WTC11 (cell line): ENCODE measurements around the gene PLCL2. TPM values are rescaled to one million over a fixed set of nuclear protein-coding genes. Genes with fewer than 3 reads are reported as not detected.

ENCODE experiments used
- ATAC-seq: fragments of 200-7000 bp; cut with Tn5 transposase; 2 replicates; pipeline ENCODE4 v1.10.0; 2021; ENCODE audit warnings: mild to moderate bottlenecking, moderate library complexity
- CTCF ChIA-PET: fragments of 300-600 bp; sonication (Branson Sonifier 250); formaldehyde crosslinking; loops from one replicate; lab custom pipeline; 2021; ENCODE audit warnings: antibody characterized with exemption; lab: Charles Lee
- POLR2A ChIA-PET: fragments of 350-600 bp; sonication (Branson Sonifier 250); formaldehyde crosslinking; loops from one replicate; lab custom pipeline; 2021; ENCODE audit warnings: antibody characterized with exemption; lab: Charles Lee
- DNase-seq: peaks from one replicate; pipeline ENCODE4 v3.0.0; 2021; ENCODE audit warnings: low spot score
- H3K27ac Mint-ChIP-seq: 2 replicates; pipeline ENCODE4 v1.8.0; 2021; ENCODE audit warnings: mixed read lengths
- H3K27me3 Mint-ChIP-seq: 2 replicates; pipeline ENCODE4 v1.8.0; 2021; ENCODE audit warnings: low read depth, mild to moderate bottlenecking, moderate library complexity, mixed read lengths
- H3K36me3 Mint-ChIP-seq: 2 replicates; pipeline ENCODE4 v1.8.0; 2021; ENCODE audit warnings: mixed read lengths
- H3K4me1 Mint-ChIP-seq: 2 replicates; pipeline ENCODE4 v1.8.0; 2022; ENCODE audit warnings: mixed read lengths
- H3K4me3 Mint-ChIP-seq: 2 replicates; pipeline ENCODE4 v1.8.0; 2021; ENCODE audit warnings: mild to moderate bottlenecking, moderate library complexity, mixed read lengths
- H3K9me3 Mint-ChIP-seq: 2 replicates; pipeline ENCODE4 v1.8.0; 2021; ENCODE audit warnings: mixed read lengths
- CDX4 ChIP-seq: fragments of 250-450 bp; sonication (Bioruptor Pico); IDR thresholded peaks from 2 replicates; pipeline ENCODE4 v1.9.0; 2021; ENCODE audit warnings: moderate library complexity, mild to moderate bottlenecking, inconsistent platforms, borderline replicate concordance
- CREB1 ChIP-seq: sonication (generic); formaldehyde crosslinking; IDR thresholded peaks from 2 replicates; pipeline ENCODE4 v1.8.0; 2023; ENCODE audit warnings: mild to moderate bottlenecking, missing genetic modification reagents
- CTCF ChIP-seq: fragments of 200-600 bp; IDR thresholded peaks from 2 replicates; pipeline ENCODE4 v1.8.0; 2022; ENCODE audit warnings: antibody characterized with exemption
- E2F1 ChIP-seq: sonication (generic); formaldehyde crosslinking; IDR thresholded peaks from 2 replicates; pipeline ENCODE4 v1.8.0; 2022; ENCODE audit warnings: mild to moderate bottlenecking, missing genetic modification reagents
- ERG ChIP-seq: fragments of 250-450 bp; sonication (Bioruptor Pico); IDR thresholded peaks from 2 replicates; pipeline ENCODE4 v1.8.0; 2021; ENCODE audit warnings: mild to moderate bottlenecking
- FOXJ3 ChIP-seq: sonication (generic); formaldehyde crosslinking; IDR thresholded peaks from 2 replicates; pipeline ENCODE4 v1.9.0; 2021; ENCODE audit warnings: missing genetic modification reagents, mild to moderate bottlenecking, borderline replicate concordance
- FOXK1 ChIP-seq: sonication (generic); formaldehyde crosslinking; IDR thresholded peaks from 2 replicates; pipeline ENCODE4 v1.8.0; 2022; ENCODE audit warnings: mild to moderate bottlenecking, moderate library complexity, missing genetic modification reagents
- GABPB1 ChIP-seq: sonication (generic); formaldehyde crosslinking; IDR thresholded peaks from 2 replicates; pipeline ENCODE4 v1.8.1; 2023; ENCODE audit warnings: mild to moderate bottlenecking, missing genetic modification reagents
- HMGXB4 ChIP-seq: sonication (generic); formaldehyde crosslinking; IDR thresholded peaks from 2 replicates; pipeline ENCODE4 v1.8.1; 2023; ENCODE audit warnings: mild to moderate bottlenecking, moderate library complexity, missing genetic modification reagents
- NR1H2 ChIP-seq: sonication (generic); formaldehyde crosslinking; IDR thresholded peaks from 2 replicates; pipeline ENCODE4 v1.9.0; 2021; ENCODE audit warnings: mild to moderate bottlenecking, moderate library complexity, missing genetic modification reagents
- OVOL2 ChIP-seq: fragments of 250-450 bp; sonication (Bioruptor Pico); IDR thresholded peaks from 2 replicates; pipeline ENCODE4 v1.9.0; 2021; ENCODE audit warnings: mild to moderate bottlenecking, borderline replicate concordance
- SMAD4 ChIP-seq: sonication (generic); formaldehyde crosslinking; IDR thresholded peaks from 2 replicates; pipeline ENCODE4 v1.8.0; 2022; ENCODE audit warnings: mild to moderate bottlenecking, missing genetic modification reagents
- USF1 ChIP-seq: sonication (generic); formaldehyde crosslinking; IDR thresholded peaks from 2 replicates; pipeline ENCODE4 v1.8.0; 2022; ENCODE audit warnings: mild to moderate bottlenecking, missing genetic modification reagents
- USF2 ChIP-seq: sonication (generic); formaldehyde crosslinking; IDR thresholded peaks from 2 replicates; pipeline ENCODE4 v1.8.1; 2023; ENCODE audit warnings: mild to moderate bottlenecking, missing genetic modification reagents, moderate library complexity
- ZMAT4 ChIP-seq: fragments of 250-450 bp; sonication (Bioruptor Pico); IDR thresholded peaks from 2 replicates; pipeline ENCODE4 v1.9.0; 2021; ENCODE audit warnings: mild to moderate bottlenecking
- ZNF317 ChIP-seq: sonication (generic); formaldehyde crosslinking; IDR thresholded peaks from 2 replicates; pipeline ENCODE4 v1.8.1; 2023; ENCODE audit warnings: low read depth, mild to moderate bottlenecking, moderate library complexity, missing genetic modification reagents, borderline replicate concordance
- total RNA-seq: library from RNA; stranded (reverse); gene quantifications from 3 replicates; pipeline ENCODE4 v1.2.3, GENCODE V29; 2021

Gene PLCL2
- total RNA-seq, 1 experiment from 2014 or later: 11.8 TPM

GRCh38 chr3:16995601-16996000 is 110.8 kb downstream of the PLCL2 start (continued):
- TF ChIP-seq CTCF (no peak), ZNF317 (no peak), HMGXB4 (no peak), ERG (CRISPR knock-in tag) (no peak), E2F1 (no peak), CREB1 (CRISPR knock-in tag) (no peak), NR1H2 (CRISPR knock-in tag) (no peak)

GRCh38 chr3:16998236-16998923 is 113.6 kb downstream of the PLCL2 start:
- Mint-ChIP-seq H3K4me3 (no peak overlapping the region), H3K27me3 (peaks cover 98% of the 10 kb centered on the region), H3K4me1 (peaks cover 13% of the 10 kb centered on the region), H3K9me3 (peaks cover 16% of the 10 kb centered on the region), H3K36me3 (peaks cover 13% of the 10 kb centered on the region)
- DNase-seq (no peak), ATAC-seq (no peak)
- TF ChIP-seq OVOL2 (CRISPR knock-in tag): no peak
- TF ChIP-seq USF1 (CRISPR knock-in tag): no peak
- TF ChIP-seq FOXK1 (CRISPR knock-in tag): no peak
- no peak for TF ChIP-seq USF2 (CRISPR knock-in tag)
- no peak for TF ChIP-seq FOXJ3
- no peak for TF ChIP-seq ZNF317
- TF ChIP-seq, all 79 proteins: peak for 0
- H3K27ac Mint-ChIP-seq: no peak overlapping the region
- POLR2A ChIA-PET: interaction anchor here (1.7 kb wide), 1 partner anchor 12 kb away, joined by 4 read pairs; no protein-coding TSS in a partner anchor
- CTCF ChIA-PET: interaction anchor here (1.1 kb wide), 1 partner anchor 115 kb away, joined by 3 read pairs; no protein-coding TSS in a partner anchor

GRCh38 chr3:16999161-16999560 is 114.4 kb downstream of the PLCL2 start:
- Mint-ChIP-seq H3K4me3 (no peak overlapping the region), H3K27ac (no peak overlapping the region), H3K9me3 (peaks cover 16% of the 10 kb centered on the region), H3K4me1 (peaks cover 16% of the 10 kb centered on the region), H3K36me3 (peaks cover 13% of the 10 kb centered on the region), H3K27me3 (peaks cover 98% of the 10 kb centered on the region)
- ChIA-PET POLR2A (interaction anchor here (1.7 kb wide), 1 partner anchor 13 kb away, joined by 4 read pairs; no protein-coding TSS in a partner anchor), CTCF (interaction anchor here (1.1 kb wide), 1 partner anchor 115 kb away, joined by 3 read pairs; no protein-coding TSS in a partner anchor)
- DNase-seq: no peak
- no peak for ATAC-seq
- no peak for TF ChIP-seq SMAD4
- TF ChIP-seq USF1 (CRISPR knock-in tag): no peak
- TF ChIP-seq ZMAT4 (CRISPR knock-in tag): no peak
- TF ChIP-seq CDX4 (CRISPR knock-in tag): no peak
- no peak for TF ChIP-seq GABPB1
